Brain microvascular endothelial cell (primary cell): ENCODE data around the gene SLC1A7.

Experiments used
- DNase-seq: peaks from one replicate; pipeline ENCODE4 v3.0.0-alpha.2; 2020
- H3K27ac ChIP-seq: fragments of 250-450 bp; sonication (Bioruptor Pico); 2 replicates; pipeline ENCODE4 v1.5.1; 2020; ENCODE audit warnings: mild to moderate bottlenecking, moderate library complexity
- H3K27me3 ChIP-seq: fragments of 250-450 bp; sonication (Bioruptor Pico); replicated peaks from 2 replicates; pipeline ENCODE4 v1.5.1; 2020; ENCODE audit warnings: mild to moderate bottlenecking
- H3K36me3 ChIP-seq: fragments of 250-450 bp; sonication (Bioruptor Pico); replicated peaks from 2 replicates; pipeline ENCODE4 v1.5.1; 2020; ENCODE audit warnings: mild to moderate bottlenecking
- H3K4me3 ChIP-seq: 2 replicates; pipeline ENCODE4 v1.5.1; 2011; ENCODE audit warnings: low read depth, mild to moderate bottlenecking, control low read depth, low read length, moderate library complexity
- CTCF ChIP-seq: IDR thresholded peaks from 2 replicates; pipeline ENCODE4 v1.5.1; 2011; ENCODE audit warnings: low read depth, mild to moderate bottlenecking, moderate library complexity, low read length, control low read depth, inconsistent platforms; ENCODE audit errors: missing control alignments
- in situ Hi-C: cut with HindIII; loops from 2 replicates; pipeline ENCODE4 v1.10.0; 2017; ENCODE audit warnings: low sequenced_read_pairs, low pct_ligation_motif_present

The SLC1A7 gene

GRCh38 chr1:53107090-53107489 is 35.3 kb downstream of the SLC1A7 start:
- TF ChIP-seq CTCF = no peak
- in situ Hi-C loops = no loop called here
- H3K27ac ChIP-seq = peak overlapping the region; percentile 54
- H3K4me3 ChIP-seq = no peak overlapping the region
- no peak for DNase-seq
- H3K27me3 ChIP-seq = no peaks in the 10 kb centered on the region
- no peaks in the 10 kb centered on the region for H3K36me3 ChIP-seq

- no peak for TF ChIP-seq CTCF
- no peaks in the 10 kb centered on the region for H3K27me3 ChIP-seq
- H3K4me3 ChIP-seq = no peak overlapping the region
- in situ Hi-C loops = no loop called here
- H3K27ac ChIP-seq = no peak overlapping the region
- no peaks in the 10 kb centered on the region for H3K36me3 ChIP-seq
- no peak for DNase-seq
Observed at GRCh38 chr1:53104289-53104913, 38.0 kb downstream of the SLC1A7 start.

- H3K27me3 ChIP-seq = no peaks in the 10 kb centered on the region
Observed at GRCh38 chr1:53094533-53094919, 47.9 kb downstream of the SLC1A7 start.

GRCh38 chr1:53093778-53094532 is 48.5 kb downstream of the SLC1A7 start:
- TF ChIP-seq CTCF = no peak
- H3K4me3 ChIP-seq = no peak overlapping the region
- H3K27ac ChIP-seq = no peak overlapping the region
- no peaks in the 10 kb centered on the region for H3K27me3 ChIP-seq
- DNase-seq = no peak
- in situ Hi-C loops = no loop called here
- no peaks in the 10 kb centered on the region for H3K36me3 ChIP-seq

More at GRCh38 chr1:53094533-53094919, 47.9 kb downstream of the SLC1A7 start:
- DNase-seq = no peak
- Histone ChIP-seq H3K4me3 (no peak overlapping the region), H3K27ac (no peak overlapping the region), H3K36me3 (no peaks in the 10 kb centered on the region)
- in situ Hi-C loops = no loop called here
- no peak for TF ChIP-seq CTCF

- no peak for TF ChIP-seq CTCF
- no peak for DNase-seq
- Histone ChIP-seq H3K27me3 (no peaks in the 10 kb centered on the region), H3K36me3 (no peaks in the 10 kb centered on the region), H3K27ac (no peak overlapping the region), H3K4me3 (no peak overlapping the region)
- in situ Hi-C loops = no loop called here
Observed at GRCh38 chr1:53093451-53093754, 49.0 kb downstream of the SLC1A7 start.
